Measurements from ENCODE around the gene EGFLAM.

EGFLAM gene

DNA sequence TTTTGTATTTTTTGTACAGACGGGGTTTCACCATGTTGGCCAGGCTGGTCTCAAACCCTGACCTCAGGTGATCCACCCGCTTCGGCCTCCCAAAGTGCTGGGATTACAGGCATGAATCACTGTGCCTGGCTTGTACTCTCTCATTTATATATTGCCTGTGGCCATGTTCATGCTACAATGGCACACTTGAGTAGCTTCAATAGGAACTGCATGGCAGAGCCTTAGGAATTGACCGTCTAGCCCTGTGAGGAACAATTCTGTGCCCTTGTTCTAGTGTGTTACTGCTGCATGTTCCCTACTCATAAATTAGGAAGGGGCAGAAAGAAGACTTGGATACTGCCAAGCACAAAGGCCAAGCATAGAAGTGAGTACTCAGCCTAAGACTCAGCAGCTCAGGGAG is 193.8 kb downstream of the EGFLAM start:
- no peak for DNase-seq

DNA sequence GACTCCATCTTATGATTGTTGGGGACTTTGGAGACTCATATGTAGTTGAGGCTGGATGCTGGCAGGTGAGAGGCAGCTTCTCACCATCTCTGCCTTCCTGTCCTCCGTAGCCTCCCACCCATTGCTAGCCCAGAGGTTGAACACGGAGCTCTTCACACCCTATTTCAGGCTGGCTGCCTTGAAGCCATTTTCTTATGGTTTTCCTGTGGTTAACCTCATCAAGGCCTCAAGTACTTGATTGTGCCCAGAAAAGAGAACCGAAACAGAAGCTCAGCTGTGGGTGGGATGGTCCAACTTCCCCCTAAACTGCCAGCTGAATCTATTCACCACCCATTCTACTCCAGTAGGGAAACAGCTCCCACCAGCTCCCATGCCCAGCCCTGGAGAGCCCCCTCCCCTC is 195.1 kb downstream of the EGFLAM start:
- no peak for DNase-seq

DNA sequence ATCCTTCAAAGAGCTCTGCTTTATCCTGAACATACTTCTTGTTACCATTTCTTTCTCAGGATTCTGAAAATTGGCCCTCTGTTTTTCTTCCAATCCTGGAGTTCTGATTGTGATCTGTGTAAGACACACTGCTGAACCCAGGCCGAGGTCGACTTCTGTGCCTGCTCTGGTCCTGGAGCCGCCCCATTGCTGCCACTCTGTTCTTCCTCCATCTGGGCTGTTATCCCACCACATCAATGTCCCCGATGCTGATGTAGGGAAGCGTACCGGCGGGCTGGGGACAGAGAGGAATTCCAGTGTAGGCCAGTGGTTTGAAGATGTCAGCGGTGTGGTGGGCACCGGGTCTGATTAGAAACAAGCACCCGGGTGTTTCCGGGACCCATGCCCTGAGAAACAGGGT is 195.6 kb downstream of the EGFLAM start:
- no peak for DNase-seq

DNA sequence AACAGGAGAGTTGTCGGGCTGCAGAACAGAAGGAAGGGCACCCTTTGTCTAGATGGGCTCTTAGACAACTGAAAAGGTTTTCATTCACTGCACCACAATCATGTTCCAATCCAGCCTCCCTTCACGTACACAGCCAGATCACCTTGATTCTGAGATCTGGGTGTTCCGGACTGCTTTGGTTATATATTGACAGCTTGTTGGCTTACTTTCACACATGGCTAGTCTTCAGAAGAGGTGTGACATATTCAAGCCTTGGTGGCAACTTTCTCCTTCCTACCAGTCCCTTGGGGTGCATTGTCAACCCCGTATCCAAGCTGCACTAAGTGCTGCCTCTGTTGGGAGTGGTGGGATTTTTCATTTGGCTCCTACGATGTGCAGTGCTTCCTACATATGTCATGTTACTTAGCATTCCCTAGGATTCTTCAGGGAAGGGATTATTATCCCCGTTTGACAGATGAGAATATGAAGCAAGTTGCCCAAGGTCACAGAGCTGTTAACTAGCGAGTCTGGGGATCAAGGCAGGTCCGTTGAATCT is 197.5 kb downstream of the EGFLAM start:
- no peak for DNase-seq

DNA sequence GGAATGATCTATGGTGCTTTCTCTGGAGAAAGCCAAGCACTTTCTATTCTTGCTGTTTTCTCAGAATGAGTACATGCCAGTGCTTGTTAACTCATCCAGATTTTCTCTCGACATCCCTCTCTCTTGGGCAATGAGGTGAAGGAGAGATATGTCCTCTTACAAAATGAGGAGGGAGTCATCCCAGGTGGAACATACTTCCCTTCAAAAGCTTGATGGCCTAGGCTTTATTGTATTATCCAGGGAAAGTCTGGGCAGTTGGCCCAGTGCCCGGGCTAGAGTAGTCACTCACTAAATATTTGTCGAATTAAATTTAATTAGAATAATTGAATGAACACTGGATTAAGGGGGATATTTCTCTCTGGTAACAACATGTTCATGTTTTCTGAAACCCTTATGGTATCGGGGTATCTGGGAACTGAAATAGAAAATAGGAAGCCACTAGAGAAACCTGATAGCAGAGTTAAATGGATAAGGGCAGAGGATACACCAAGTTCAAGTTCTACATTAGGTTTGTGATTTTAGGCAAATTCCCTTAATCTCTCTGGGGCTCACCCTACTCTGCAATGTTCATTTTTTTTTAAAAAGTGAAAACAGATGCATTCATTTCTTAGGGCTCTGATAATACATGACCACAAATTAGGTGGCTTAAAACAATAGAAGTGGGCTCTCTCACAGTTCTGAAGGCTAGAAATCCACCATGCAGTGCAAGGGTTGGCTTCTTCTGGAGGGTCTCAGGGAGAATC is 198.5 kb downstream of the EGFLAM start:
- DNase-seq = peak; percentile 4

DNA sequence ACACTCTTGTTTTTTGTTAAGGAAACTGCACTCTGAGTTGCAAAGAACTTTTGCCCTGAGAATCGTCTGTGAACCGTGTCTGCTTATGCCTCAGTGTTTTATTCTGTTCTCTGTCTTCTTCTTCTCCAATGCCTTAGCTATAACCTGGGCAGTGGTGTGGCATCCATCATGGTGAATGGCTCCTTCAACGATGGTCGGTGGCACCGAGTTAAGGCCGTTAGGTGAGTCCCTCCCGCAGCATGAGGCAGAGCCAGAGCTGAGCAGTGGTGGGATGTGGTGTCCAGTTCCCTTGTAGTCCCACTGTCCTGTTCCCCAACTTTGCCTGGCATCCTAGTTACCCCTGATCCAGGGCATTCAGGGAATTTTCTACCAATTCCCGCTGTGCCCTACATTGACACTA is 199.8 kb downstream of the EGFLAM start:
- DNase-seq = no peak

DNA sequence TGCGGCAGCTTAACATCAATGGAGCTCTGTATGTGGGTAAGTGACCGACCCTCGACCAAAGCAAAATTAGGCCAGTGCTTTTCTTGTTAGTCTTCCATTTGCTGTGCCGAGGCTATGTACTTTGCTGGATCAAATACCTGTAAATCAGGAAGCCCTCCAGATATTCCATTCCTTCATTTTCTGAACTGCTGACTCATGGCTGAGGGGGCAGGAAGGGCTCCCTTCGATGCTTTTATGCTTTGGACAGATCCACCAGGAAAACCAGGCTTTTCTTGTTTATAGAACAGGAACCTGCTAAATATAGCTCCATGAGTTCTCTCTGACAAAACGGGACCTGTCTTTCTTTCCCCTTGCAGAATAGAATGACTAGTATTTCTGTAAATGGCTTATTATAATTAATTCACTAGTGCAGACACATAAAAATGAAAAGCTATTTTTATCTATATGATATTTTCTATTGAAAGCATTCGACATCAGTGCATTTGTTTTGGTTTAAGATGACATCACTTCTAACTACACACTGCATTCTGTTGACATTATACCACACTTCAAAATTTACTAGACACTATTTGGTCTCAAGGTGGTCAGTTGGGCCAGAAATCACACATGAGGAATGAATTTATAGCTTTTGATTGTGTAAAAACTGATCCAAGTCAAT is 204.7 kb downstream of the EGFLAM start:
- DNase-seq = no peak

DNA sequence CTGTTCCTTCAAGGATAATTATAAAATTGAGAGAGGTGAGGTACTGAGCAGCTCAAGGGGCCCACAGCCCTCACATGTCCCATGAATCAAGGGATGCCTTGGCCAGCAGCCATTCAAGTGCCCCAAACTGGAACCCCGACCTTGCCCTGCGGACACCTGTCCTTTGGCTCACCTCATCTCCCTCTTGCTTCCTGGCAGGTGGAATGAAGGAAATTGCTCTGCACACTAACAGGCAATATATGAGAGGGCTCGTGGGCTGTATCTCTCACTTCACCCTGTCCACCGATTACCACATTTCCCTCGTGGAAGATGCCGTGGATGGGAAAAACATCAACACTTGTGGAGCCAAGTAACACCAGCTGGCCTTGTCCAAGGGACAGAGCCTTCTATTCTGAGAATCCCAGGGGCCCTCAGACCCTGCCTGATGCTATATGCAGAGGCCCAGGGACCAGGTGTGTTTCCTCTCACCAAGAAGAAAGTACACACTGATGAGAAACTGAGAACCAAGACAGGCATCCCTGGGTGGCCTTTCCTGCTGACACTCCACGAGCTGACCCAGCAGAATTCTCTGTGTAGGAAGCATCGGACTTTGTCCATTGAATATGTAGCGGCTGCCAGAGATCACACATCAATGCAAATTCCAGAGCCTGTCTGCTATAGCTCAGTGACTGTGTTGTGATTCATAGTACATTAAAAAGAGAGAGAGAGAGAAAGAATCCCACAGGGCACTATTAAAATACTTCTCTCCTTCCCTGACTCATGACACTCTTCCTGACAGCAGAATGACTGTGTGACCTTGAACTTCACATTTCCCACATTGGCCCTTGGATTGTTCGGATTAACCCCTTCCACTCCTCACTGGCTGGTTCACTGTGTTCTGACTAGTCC is 205.5 kb downstream of the EGFLAM start:
- DNase-seq = no peak

DNA sequence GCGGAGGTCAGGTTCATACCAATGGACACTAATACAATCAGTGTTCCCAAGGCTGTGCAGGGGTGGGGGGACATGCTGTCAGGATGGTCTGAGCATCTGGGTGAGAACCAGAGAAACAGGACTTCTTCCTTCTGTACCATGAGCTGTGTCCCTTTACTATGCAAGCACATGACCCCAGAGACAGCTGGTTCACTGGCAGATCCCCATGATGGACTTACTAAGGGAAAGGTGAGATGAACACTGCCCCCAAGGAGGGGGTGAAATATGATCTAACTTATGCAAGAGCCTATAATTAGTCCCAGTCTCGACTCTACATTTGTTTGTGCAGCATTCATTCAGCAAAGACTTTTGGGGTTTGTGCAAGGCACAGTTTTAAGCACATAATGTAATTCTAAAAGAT is 206.7 kb downstream of the EGFLAM start:
- DNase-seq = no peak

DNA sequence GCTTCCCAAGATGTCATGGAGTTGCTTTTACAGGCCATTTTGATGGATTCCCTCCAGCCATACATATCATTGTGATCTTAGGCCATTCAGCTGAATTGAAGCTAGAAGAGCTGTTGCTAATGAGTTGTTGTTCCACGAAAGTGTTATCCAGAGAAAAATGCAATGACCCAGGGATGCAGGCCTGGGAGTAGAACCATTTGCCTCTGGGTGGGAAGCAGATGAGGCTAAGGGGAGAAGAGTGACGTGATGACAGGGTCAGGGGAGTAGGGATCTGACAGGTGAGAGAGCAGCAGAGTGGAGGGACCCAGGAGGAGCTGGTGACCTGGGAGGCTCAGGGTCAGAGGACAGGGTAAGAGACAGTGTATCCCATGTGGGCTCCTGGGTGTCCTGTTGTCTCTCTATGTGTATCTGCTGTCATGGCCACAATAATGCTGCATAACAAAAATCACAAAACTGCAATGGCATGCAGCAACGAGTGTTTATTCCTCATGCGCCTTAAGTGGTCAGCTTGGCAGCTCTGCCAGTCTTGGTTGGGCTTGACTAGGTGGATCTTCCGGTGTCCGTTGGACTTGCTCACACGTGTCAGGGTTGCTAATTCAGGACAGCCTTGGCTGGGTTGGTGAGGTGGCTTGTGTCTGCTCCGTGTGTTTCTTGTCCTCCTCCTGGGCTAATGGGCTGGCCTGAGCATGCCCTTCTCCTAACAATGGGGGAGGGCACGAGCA is 207.5 kb downstream of the EGFLAM start:
- DNase-seq = no peak

DNA sequence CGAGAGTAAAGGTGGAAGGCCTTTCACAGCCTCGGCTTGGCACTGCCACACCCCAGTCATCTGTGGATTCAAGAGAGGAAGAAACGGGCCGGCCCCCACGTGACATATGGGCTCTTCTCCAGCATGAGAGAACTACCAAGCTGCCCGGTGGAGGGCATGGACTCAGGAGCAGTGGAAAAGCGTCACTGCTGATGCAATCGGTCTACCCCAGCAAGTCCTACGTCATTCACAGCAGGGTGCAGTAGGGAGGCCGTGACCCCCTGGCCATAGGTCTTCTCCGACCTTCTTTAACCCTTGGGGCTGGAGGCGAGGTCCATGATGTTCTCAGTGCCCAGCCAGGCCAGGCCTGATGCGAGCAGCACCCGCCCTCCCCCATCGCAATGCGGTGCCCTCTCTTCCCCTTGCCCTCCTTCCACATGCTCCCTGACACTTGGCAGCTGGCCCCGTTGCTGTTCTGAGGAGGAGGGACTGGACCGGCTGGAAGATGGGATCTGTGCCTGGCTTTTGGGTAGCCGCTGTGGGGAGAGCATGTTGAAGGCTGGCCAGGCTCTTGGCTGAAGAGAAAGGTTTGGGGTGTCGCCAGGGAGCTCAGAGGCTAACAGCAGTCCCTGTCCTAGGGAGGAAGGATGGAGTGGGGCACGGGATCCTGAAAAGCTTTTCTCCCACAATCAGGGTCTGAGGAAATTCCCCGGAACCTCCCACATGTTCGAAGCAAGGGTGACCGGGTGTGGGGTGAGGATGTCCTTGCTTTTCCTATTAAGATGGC is 208.2 kb downstream of the EGFLAM start:
- no peak for DNase-seq

DNA sequence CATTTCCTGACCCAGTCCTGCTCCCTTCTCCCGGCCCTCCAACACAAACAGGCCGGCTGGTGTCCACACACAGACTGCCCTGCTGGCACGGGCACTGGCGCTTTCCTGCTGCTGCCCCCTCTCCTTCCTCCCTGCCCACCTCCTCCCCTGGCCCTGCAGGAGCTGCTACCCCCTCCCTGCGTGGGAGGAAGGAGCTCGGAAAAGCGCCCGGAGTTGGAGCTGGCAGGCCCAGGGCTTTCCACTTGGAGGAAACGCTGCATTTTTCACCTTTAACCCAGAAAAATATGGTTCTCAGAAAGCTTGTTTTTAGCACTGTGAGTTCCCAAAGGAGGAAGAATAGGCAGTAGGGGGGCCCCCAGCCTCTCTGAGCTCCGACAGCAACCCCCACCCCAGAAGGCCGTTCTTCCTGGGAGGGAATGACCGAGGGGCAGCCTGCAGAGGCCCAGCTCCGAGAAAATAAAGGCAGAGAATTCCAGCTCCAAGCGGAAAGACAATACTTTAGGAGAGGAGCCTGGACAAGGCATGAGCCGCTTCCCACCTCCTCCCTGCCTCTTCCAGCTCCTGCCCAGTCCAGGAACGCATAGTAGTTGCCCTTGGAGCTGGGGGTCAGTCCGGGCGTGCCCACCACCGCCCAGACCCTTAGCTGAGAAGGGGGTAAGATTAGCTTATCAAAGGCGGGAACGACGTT is 209.1 kb downstream of the EGFLAM start:
- DNase-seq = no peak

DNA sequence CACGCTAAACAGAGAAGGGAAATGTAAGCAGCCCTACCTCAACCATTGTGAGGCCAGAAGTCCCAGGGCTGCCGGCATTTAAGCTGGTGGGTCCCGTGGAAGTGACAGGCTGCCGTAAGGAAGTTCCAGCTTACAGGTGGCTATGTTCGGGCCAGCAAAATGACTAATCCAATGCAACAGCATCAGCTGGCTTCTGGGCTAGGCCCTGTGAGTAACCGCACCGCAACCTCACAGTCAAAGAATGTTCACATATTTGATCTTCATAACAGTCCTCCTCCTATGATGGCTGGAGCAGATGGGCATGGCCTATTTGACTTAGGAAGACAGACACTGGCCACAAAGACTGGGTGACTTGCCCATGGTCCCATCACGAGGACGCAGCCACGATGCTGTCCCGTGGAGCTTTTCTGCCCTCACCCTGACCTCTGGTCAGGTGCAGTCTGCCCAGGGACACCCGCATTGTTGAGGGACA is 209.9 kb downstream of the EGFLAM start:
- no peak for DNase-seq

DNA sequence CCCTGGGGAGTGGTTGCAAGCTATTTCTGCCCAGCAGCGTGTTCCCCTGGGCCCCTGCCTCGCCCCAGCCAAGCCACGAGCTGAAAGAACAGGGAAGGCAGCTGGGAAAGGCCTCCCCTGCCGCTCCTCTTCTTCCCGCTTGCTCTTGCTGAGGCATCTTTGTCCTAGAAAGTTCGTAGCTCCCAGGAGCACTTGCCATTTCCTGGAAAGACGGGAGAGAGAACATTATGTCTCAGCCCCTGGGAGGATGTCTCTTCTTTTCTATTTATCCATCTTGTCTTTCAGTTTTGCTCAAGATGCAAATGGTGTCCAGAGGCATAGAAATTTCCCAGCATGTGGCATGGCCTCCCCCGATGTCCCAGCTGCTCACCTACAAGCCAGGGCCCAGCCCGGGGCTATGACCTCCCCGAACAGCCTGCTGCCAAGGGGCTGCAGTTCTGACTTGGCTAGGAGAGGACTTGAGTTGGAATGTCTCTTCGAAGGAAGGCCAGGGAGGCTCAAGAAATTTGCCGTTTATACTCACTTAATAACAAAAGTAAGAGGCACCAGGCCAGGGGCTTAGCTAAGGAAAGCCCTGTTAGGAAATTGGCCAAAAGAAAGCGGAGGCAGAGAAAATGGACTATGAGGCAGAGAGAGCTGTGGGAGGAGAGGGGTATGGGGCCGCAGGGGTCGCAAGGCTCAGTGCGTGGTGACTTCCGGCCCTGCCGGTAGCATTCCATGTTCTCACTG is 210.8 kb downstream of the EGFLAM start:
- DNase-seq = no peak

DNA sequence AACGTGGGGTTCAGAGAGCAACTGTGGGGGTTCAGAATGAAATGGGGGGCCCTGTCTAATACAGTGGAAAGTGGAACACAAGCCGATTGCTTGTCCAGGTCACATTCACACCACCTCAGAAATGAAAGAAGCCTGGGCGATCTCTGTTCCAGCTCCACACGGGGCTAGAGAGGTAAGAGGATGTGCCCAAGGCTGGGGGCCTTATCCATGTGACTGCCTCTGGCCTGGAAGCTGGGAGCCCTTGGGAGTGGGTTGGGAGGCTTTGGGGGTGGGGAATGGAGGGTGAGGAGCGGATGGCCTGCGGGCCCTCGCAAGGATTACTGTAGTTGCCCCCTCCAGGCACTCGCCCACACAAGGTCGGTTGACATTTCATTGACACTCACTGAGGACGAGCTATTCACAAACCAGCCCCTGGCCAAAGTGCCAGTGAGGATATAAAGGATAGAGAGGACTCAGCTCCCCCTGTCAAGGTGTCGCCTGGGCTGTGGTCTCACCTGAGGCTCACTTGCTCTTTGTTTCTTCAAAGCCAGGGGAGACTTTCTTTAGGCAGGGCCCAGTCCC is 211.4 kb downstream of the EGFLAM start:
- no peak for DNase-seq

DNA sequence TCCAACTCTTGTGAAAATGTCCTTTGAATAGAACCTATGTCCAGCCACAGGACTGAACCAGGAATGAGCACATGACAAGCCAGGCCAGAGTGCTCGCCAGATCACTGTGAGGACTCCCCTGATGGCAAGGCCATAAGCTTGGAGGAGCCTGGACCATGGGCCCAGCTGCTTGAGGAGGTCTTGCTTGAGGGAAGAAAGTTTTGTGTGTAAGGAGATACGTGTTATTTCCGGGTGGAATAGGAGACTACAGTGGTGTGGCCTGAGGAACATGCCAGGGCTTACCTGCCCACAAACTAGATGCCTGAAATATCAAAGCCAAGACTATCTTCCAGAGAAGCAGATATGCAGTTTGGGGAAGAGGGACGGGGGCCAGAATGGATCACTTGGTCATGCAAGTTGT is 213.3 kb downstream of the EGFLAM start:
- no peak for DNase-seq

DNA sequence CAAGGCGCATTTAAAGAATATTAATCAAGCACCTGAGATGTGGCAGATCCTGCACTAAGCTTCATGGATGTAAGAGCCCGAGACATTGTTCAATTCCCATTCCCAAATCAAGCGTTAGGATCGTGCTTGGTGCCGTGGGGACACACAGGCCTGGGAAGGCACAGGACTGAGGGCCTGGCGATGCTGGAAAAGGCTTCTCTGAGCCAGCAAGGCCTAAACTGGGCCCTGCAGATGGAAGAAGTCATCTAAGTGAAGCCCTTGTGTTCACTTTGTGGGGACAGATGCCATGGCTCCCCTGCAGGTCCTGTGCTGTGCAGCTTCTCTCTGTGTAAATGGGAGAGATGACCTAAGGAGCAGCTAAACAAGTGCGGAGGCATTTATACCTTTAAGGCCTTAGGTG is 214.2 kb downstream of the EGFLAM start:
- no peak for DNase-seq

DNA sequence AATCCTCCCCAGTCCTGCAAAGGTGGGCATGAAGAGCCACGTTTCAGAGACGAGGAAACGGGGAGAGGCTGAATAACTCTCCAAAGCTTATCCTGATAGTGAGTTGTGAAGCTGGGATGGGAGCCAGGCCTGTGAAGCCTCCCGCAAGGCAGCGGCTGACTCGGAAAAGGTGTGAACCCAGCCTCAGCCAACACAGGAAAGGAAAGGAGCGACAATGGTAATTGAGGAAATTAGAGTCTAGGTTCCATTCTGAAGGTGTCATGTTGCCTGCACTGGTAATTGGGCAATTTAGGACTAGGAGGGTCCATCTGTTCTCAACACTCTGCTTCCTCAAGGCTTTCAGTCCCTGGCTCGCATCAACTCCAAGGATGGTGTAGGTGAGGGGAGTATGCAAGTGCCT is 214.6 kb downstream of the EGFLAM start:
- DNase-seq = peak; percentile 32

DNA sequence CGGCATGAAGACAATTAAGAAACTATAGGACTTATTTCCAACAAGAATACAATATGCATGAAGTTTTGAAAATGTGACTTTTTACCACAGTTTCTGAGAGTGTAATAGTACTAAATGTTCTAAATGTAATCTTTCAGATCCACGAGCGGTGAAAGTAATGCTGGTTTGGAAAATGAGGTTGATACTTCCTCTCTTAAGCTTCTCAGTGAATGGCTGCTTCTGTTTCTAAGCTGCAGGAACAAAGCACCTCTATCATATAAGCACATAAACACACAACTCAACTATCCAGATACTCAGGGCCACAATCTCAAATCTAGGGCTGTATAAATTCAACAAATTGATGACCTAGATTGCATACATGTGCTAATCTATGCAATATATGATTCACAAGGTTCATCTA is 219.8 kb downstream of the EGFLAM start:
- no peak for DNase-seq

DNA sequence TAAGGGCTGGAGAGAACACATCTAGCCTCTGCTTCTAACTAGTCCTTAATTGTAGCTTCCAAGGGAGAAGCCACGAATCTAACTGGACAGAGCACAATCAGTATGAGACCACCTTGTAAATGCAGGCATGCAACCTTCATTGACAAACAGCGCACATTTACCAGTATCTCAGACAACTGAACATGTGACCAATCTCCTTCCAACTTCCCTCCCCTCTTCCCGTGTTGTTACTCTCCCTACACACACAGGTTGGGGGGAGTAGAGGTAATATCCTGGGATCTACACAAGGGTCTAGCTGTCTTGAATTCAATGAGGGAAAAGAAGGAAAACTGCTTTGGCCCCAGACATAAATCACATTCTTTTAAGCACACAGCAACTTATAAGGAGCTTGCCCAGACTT is 220.5 kb downstream of the EGFLAM start:
- DNase-seq = no peak
